Cerebellar nuclear complex (tissue), 1 donor: ENCODE measurements around the gene PDZD2.
"Not testable (repeated sequence)": the region's sequence is repeated elsewhere in the genome, so short reads cannot be mapped to it uniquely, and the experiment has no call there.

ENCODE experiments used
- DNase-seq, 2 experiments: peaks; one replicate each; lab custom pipeline; 2025; lab: John Stamatoyannopoulos, UW

PDZD2 gene

GRCh38 chr5:32078855-32079254 lies 439.9 kb downstream of the PDZD2 start:
- not testable (repeated sequence) for DNase-seq

- not testable (repeated sequence) for DNase-seq
Observed at GRCh38 chr5:32080565-32080964, 441.6 kb downstream of the PDZD2 start.

GRCh38 chr5:32082701-32083100 lies 443.8 kb downstream of the PDZD2 start:
- DNase-seq = no peak

- no peak for DNase-seq
Observed at GRCh38 chr5:32083981-32084430, 445.1 kb downstream of the PDZD2 start.

GRCh38 chr5:32087086-32088082 lies 448.5 kb downstream of the PDZD2 start:
- DNase-seq = no peak

GRCh38 chr5:32088214-32088613 lies 449.3 kb downstream of the PDZD2 start:
- DNase-seq = no peak

GRCh38 chr5:32089146-32090000 lies 450.4 kb downstream of the PDZD2 start:
- DNase-seq = no peak

GRCh38 chr5:32090026-32090754 lies 451.3 kb downstream of the PDZD2 start:
- no peak for DNase-seq

- no peak for DNase-seq
Observed at GRCh38 chr5:32090755-32091128, 451.8 kb downstream of the PDZD2 start.

GRCh38 chr5:32092938-32093812 lies 454.2 kb downstream of the PDZD2 start:
- DNase-seq = no peak

- no peak for DNase-seq
Observed at GRCh38 chr5:32094691-32095090, 455.8 kb downstream of the PDZD2 start.

- no peak for DNase-seq
Observed at GRCh38 chr5:32095261-32095671, 456.3 kb downstream of the PDZD2 start.

- DNase-seq = no peak
Observed at GRCh38 chr5:32096891-32097595, 458.1 kb downstream of the PDZD2 start.

GRCh38 chr5:32098291-32098690 lies 459.4 kb downstream of the PDZD2 start:
- DNase-seq = no peak

GRCh38 chr5:32098890-32099310 lies 460.0 kb downstream of the PDZD2 start:
- no peak for DNase-seq

GRCh38 chr5:32099486-32100035 lies 460.6 kb downstream of the PDZD2 start:
- no peak for DNase-seq

- no peak for DNase-seq
Observed at GRCh38 chr5:32100230-32100629, 461.3 kb downstream of the PDZD2 start.

- DNase-seq = no peak
Observed at GRCh38 chr5:32100691-32101302, 461.9 kb downstream of the PDZD2 start.

GRCh38 chr5:32102254-32102986 lies 463.5 kb downstream of the PDZD2 start:
- DNase-seq = no peak
